H1 (cell line): ENCODE data around the gene THBS3. TPM values are rescaled to one million over a fixed set of nuclear protein-coding genes. Genes with fewer than 3 reads are reported as not detected.

Source experiments
- CBX5 ChIP-seq: fragments of 300-800, 300-1000 bp; sonication (generic); IDR thresholded peaks from 2 replicates; pipeline ENCODE4 v1.7.1; 2016; ENCODE audit warnings: antibody characterized with exemption, low read length, low read depth
- CREB1 ChIP-seq: IDR thresholded peaks from 2 replicates; pipeline ENCODE4 v1.6.1; 2012; ENCODE audit warnings: inconsistent platforms
- GTF2F1 ChIP-seq: IDR thresholded peaks from 2 replicates; pipeline ENCODE4 v1.6.1; 2012; ENCODE audit warnings: low read depth, low read length, improper control_type of control experiment, borderline replicate concordance
- KDM5A ChIP-seq: fragments of 200-600 bp; IDR thresholded peaks from 2 replicates; pipeline ENCODE4 v1.7.1; 2012; ENCODE audit warnings: mild to moderate bottlenecking, low read length, inconsistent platforms, mixed read lengths
- POLR2A ChIP-seq, 2 experiments: IDR thresholded peaks; 1 replicate in 1 of 2; 2 replicates in 1 of 2; pipeline ENCODE4 v1.6.1; 2011; ENCODE audit warnings: low read depth in 2 of 2, low read length in 2 of 2, mild to moderate bottlenecking in 2 of 2; ENCODE audit errors: control extremely low read depth in 1 of 2
- RAD21 ChIP-seq, 2 experiments: IDR thresholded peaks in 1 of 2; conservative IDR thresholded peaks in 1 of 2; 2 replicates each; pipeline ENCODE4 v1.6.1; 2011; ENCODE audit warnings: low read depth in 2 of 2, low read length in 2 of 2, improper control_type of control experiment in 1 of 2, inconsistent platforms in 1 of 2, mild to moderate bottlenecking in 1 of 2, moderate library complexity in 1 of 2
- RBBP5 ChIP-seq: IDR thresholded peaks from 2 replicates; pipeline ENCODE4 v1.7.1; 2012; ENCODE audit warnings: low read depth, mild to moderate bottlenecking, inconsistent platforms, low read length, moderate library complexity, borderline replicate concordance
- SP4 ChIP-seq: IDR thresholded peaks from 2 replicates; pipeline ENCODE4 v1.6.1; 2012; ENCODE audit warnings: low read length, inconsistent platforms
- ZNF274 ChIP-seq: IDR thresholded peaks from 2 replicates; pipeline ENCODE4 v1.7.0; 2012; ENCODE audit warnings: low read length, borderline replicate concordance; ENCODE audit errors: extremely low read depth
- polyA plus RNA-seq, 7 experiments: library from polyadenylated mRNA; depleted of rRNA in 3 of 7; stranded (reverse) in 5 of 7; unstranded in 2 of 7; fragments of >200 nt in 5 of 7; fragments of 200-250 nt in 2 of 7; gene quantifications; 1 replicate in 5 of 7; 2 replicates in 1 of 7; 4 replicates in 1 of 7; pipeline versions ENCODE4 v1.2.1 to v1.2.3, GENCODE V29; 2011 to 2013; ENCODE audit warnings: missing spikeins in 2 of 7, mixed read lengths in 2 of 7
- total RNA-seq: library from RNA; stranded (reverse); fragmentation: NEBNext Ultra II Directional; extraction: Animal tissue kit (Norgen Biotek cat#: 25700); gene quantifications from 2 replicates; pipeline ENCODE4 v1.2.1, GENCODE V29; 2021
- TF ChIP-seq, protein P1 (sequence below): fragments of 300-600 bp; sonication (generic); IDR thresholded peaks from 2 replicates; pipeline ENCODE4 v1.7.1; 2012; ENCODE audit warnings: low read length, moderate library complexity, mild to moderate bottlenecking, inconsistent platforms; ENCODE audit not compliant: insufficient replicate concordance
- TF ChIP-seq, protein P2 (sequence below): IDR thresholded peaks from 2 replicates; pipeline ENCODE4 v1.6.1; 2012; ENCODE audit warnings: inconsistent platforms

The THBS3 gene
- total and polyA plus RNA-seq, 2 of the 8 experiments (the other 6 are each of a cell fraction or from before 2014, with no cell fraction given), result 3.0 to 3.5 TPM

DNA sequence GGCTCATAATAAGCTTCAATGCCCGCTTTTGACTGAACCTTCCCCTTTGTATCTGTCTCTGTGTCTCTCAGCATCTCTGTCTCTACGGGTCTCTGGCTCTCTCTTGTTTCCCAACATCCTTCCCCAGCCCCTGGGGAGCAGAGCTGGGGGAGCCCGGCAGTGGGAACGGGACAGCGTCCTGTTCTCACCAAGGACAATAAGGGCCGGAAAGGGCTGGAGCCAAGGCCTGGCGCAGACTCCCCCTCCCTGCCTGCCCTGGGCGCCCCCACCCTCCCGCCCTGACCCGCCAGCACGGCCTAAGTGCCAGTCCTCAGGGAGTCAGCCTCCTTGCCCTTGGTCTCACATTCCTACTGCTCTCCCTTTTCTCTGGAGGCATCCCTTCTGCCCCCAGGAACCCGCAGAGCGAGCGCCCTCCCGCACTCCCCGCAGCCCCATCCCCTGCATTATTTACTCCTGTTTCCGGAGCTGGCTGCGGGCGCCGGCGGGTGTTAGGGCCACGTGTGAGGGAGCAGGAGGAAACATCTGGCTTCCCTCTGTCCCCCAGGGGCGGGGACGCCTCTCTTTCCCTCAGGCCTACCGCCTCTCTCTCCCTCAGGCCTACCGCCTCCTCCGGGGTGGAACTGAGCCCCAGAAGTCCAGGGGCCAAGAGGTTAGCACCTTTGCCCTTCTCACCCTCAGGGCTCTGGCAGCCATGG, 41.1 kb downstream of the THBS3 start (continued):
- TF ChIP-seq, protein P1, sequence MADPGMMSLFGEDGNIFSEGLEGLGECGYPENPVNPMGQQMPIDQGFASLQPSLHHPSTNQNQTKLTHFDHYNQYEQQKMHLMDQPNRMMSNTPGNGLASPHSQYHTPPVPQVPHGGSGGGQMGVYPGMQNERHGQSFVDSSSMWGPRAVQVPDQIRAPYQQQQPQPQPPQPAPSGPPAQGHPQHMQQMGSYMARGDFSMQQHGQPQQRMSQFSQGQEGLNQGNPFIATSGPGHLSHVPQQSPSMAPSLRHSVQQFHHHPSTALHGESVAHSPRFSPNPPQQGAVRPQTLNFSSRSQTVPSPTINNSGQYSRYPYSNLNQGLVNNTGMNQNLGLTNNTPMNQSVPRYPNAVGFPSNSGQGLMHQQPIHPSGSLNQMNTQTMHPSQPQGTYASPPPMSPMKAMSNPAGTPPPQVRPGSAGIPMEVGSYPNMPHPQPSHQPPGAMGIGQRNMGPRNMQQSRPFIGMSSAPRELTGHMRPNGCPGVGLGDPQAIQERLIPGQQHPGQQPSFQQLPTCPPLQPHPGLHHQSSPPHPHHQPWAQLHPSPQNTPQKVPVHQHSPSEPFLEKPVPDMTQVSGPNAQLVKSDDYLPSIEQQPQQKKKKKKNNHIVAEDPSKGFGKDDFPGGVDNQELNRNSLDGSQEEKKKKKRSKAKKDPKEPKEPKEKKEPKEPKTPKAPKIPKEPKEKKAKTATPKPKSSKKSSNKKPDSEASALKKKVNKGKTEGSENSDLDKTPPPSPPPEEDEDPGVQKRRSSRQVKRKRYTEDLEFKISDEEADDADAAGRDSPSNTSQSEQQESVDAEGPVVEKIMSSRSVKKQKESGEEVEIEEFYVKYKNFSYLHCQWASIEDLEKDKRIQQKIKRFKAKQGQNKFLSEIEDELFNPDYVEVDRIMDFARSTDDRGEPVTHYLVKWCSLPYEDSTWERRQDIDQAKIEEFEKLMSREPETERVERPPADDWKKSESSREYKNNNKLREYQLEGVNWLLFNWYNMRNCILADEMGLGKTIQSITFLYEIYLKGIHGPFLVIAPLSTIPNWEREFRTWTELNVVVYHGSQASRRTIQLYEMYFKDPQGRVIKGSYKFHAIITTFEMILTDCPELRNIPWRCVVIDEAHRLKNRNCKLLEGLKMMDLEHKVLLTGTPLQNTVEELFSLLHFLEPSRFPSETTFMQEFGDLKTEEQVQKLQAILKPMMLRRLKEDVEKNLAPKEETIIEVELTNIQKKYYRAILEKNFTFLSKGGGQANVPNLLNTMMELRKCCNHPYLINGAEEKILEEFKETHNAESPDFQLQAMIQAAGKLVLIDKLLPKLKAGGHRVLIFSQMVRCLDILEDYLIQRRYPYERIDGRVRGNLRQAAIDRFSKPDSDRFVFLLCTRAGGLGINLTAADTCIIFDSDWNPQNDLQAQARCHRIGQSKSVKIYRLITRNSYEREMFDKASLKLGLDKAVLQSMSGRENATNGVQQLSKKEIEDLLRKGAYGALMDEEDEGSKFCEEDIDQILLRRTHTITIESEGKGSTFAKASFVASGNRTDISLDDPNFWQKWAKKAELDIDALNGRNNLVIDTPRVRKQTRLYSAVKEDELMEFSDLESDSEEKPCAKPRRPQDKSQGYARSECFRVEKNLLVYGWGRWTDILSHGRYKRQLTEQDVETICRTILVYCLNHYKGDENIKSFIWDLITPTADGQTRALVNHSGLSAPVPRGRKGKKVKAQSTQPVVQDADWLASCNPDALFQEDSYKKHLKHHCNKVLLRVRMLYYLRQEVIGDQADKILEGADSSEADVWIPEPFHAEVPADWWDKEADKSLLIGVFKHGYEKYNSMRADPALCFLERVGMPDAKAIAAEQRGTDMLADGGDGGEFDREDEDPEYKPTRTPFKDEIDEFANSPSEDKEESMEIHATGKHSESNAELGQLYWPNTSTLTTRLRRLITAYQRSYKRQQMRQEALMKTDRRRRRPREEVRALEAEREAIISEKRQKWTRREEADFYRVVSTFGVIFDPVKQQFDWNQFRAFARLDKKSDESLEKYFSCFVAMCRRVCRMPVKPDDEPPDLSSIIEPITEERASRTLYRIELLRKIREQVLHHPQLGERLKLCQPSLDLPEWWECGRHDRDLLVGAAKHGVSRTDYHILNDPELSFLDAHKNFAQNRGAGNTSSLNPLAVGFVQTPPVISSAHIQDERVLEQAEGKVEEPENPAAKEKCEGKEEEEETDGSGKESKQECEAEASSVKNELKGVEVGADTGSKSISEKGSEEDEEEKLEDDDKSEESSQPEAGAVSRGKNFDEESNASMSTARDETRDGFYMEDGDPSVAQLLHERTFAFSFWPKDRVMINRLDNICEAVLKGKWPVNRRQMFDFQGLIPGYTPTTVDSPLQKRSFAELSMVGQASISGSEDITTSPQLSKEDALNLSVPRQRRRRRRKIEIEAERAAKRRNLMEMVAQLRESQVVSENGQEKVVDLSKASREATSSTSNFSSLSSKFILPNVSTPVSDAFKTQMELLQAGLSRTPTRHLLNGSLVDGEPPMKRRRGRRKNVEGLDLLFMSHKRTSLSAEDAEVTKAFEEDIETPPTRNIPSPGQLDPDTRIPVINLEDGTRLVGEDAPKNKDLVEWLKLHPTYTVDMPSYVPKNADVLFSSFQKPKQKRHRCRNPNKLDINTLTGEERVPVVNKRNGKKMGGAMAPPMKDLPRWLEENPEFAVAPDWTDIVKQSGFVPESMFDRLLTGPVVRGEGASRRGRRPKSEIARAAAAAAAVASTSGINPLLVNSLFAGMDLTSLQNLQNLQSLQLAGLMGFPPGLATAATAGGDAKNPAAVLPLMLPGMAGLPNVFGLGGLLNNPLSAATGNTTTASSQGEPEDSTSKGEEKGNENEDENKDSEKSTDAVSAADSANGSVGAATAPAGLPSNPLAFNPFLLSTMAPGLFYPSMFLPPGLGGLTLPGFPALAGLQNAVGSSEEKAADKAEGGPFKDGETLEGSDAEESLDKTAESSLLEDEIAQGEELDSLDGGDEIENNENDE, result no peak
- TF ChIP-seq RAD21 (IDR thresholded peaks at IDR 0.05 in 1 of 2, conservative IDR thresholded peaks at IDR 0.05 in 1 of 2; ENCODE audit: low read depth in 2 of 2, low read length in 2 of 2) (no peak), SP4 (0 out of 2 replicates have a peak, but pooled peaks have one; percentile 19), POLR2A (IDR thresholded peaks at IDR 0.05; ENCODE audit: control extremely low read depth in 1 of 2, low read depth in 2 of 2, low read length in 2 of 2) (peak in 1 of 2 experiments; percentile 8; a peak in 1 of 3 replicates), KDM5A (no peak), CBX5 (no peak), CREB1 (no peak), RBBP5 (0 out of 2 replicates have a peak, but pooled peaks have one; percentile 48), ZNF274 (no peak), GTF2F1 (no peak)
- TF ChIP-seq, protein P2, sequence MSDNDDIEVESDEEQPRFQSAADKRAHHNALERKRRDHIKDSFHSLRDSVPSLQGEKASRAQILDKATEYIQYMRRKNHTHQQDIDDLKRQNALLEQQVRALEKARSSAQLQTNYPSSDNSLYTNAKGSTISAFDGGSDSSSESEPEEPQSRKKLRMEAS, result peak; percentile 87
